GM18951 (cell line): Measurements from ENCODE around the gene UTS2B.

Experiments
- POLR2A ChIP-seq: IDR thresholded peaks from 4 replicates; pipeline ENCODE4 v1.6.1; 2011; ENCODE audit warnings: mild to moderate bottlenecking; ENCODE audit not compliant: insufficient read length, insufficient read depth; ENCODE audit errors: extremely low read depth
- in situ Hi-C: fragments of 300-500 bp; cut with MboI; formaldehyde crosslinking; loops from one replicate; pipeline ENCODE4 v1.12.0; 2022; ENCODE audit warnings: low sequenced_read_pairs, mixed read lengths, inconsistent platforms; ENCODE audit not compliant: unreplicated experiment

The UTS2B gene

GRCh38 chr3:191220908-191221307 is 109.4 kb downstream of the UTS2B start:
- in situ Hi-C loops, result no loop called here

GRCh38 chr3:191217301-191217700 is 113.0 kb downstream of the UTS2B start:
- no peak for TF ChIP-seq POLR2A
- in situ Hi-C loops, result no loop called here

More at GRCh38 chr3:191220908-191221307, 109.4 kb downstream of the UTS2B start:
- TF ChIP-seq POLR2A, result no peak
